Thyroid gland (tissue), 4 donors: ENCODE measurements around the gene GNAI2. TPM values are rescaled to one million over a fixed set of nuclear protein-coding genes. Genes with fewer than 3 reads are reported as not detected.

Experiments used
- DNase-seq, 2 donors: peaks; one replicate each; pipeline ENCODE4 v3.0.0-alpha.2; 2019
- H3K27ac ChIP-seq, 3 donors: fragments of 200-600 bp; sonication (generic); 1 replicate in 2 of 3; 2 replicates in 1 of 3; pipeline ENCODE4 v1.5.1; 2016 to 2019; ENCODE audit warnings: mild to moderate bottlenecking in 1 of 3, moderate library complexity in 1 of 3
- H3K27me3 ChIP-seq: fragments of 200-600 bp; sonication (generic); one replicate; pipeline ENCODE4 v1.5.1; 2019
- H3K36me3 ChIP-seq, 2 donors: fragments of 200-600 bp; sonication (generic); one replicate each; pipeline ENCODE4 v1.5.1; 2016 to 2019
- H3K4me1 ChIP-seq, 2 donors: fragments of 200-600 bp; sonication (generic); one replicate each; pipeline ENCODE4 v1.5.1; 2017 to 2019
- H3K4me3 ChIP-seq, 3 donors: fragments of 200-600 bp; sonication (generic); replicated peaks in 1 of 3; 1 replicate in 2 of 3; 2 replicates in 1 of 3; pipeline ENCODE4 v1.5.1; 2016; ENCODE audit warnings: mild to moderate bottlenecking in 1 of 3
- H3K9me3 ChIP-seq: fragments of 200-600 bp; sonication (generic); one replicate; pipeline ENCODE4 v1.5.1; 2017
- CTCF ChIP-seq, 6 experiments: fragments of 200-600 bp in 3 of 6; fragments of 450-650 bp in 3 of 6; sonication (generic) in 3 of 6; IDR thresholded peaks; one replicate each; pipeline ENCODE4 v1.5.1; 2016 to 2019; ENCODE audit warnings: antibody characterized with exemption in 6 of 6, mild to moderate bottlenecking in 2 of 6, inconsistent platforms in 1 of 6, moderate library complexity in 1 of 6
- POLR2A ChIP-seq, 2 donors: fragments of 450-650 bp; IDR thresholded peaks; one replicate each; pipeline ENCODE4 v1.6.1; 2017; ENCODE audit warnings: antibody characterized with exemption in 2 of 2, mild to moderate bottlenecking in 2 of 2, moderate library complexity in 1 of 2
- WGBS, 2 donors: methylation state at CpG; one replicate each; pipeline ENCODE4 v1.1.5; 2017; 5-methylcytosine and 5-hydroxymethylcytosine counted together
- intact Hi-C: fragments of 100-400 bp; cut with DNase I; formaldehyde crosslinking; loops from one replicate; pipeline ENCODE4 v1.15.1; 2023
- total RNA-seq, 4 donors: library from RNA; depleted of rRNA; stranded (reverse); fragments of >200 nt; gene quantifications; one replicate each; pipeline ENCODE4 v1.2.3, GENCODE V29; 2016

GNAI2 gene
- total RNA-seq, result 100 to 1,000 TPM; 111 to 171 (median 142) TPM

GRCh38 chr3:50235716-50236483 is at the start of gene GNAI2:
GNAI2 (plus strand) TSS chr3:50236204; CDS start chr3:50236336, 132 bp downstream.
- no peak for TF ChIP-seq CTCF (IDR thresholded peaks at IDR 0.05)
- peak; percentile 82 to 95 for TF ChIP-seq POLR2A (IDR thresholded peaks at IDR 0.05)
- 0% methylated on average over 9 to 35 of the region's 75 CpGs for WGBS, 2 donors
- Histone ChIP-seq H3K4me3 (peak within 1 kb of the TSS; percentile 19 to 83 (median 82)), H3K9me3 (no peaks in the 10 kb centered on the region), H3K4me1 (peaks cover 26 to 31% of the 10 kb centered on the region in 2 donors), H3K27ac (peak within 1 kb of the TSS; percentile 80 to 90 (median 83)), H3K27me3 (no peaks in the 10 kb centered on the region), H3K36me3 (peaks cover 3 to 4% of the 10 kb centered on the region in 2 donors)
- peak; percentile 99 to 100 for DNase-seq
- intact Hi-C loops, result no loop called here

GRCh38 chr3:50187750-50188149 is 48.3 kb upstream of the GNAI2 start:
- no peak for TF ChIP-seq POLR2A (IDR thresholded peaks at IDR 0.05)
- TF ChIP-seq CTCF (IDR thresholded peaks at IDR 0.05), result no peak
- no peak overlapping the region for H3K27ac ChIP-seq
- intact Hi-C loops, result loop anchor here (2.0 kb wide), 1 partner anchor 65 kb away; no protein-coding TSS in a partner anchor
- 94 to 95% methylated on average over 3 to 13 of the region's 19 CpGs for WGBS, 2 donors
- no peaks in the 10 kb centered on the region for H3K9me3 ChIP-seq
- H3K4me3 ChIP-seq, result no peak overlapping the region
- no peak for DNase-seq
- H3K27me3 ChIP-seq, result peaks cover 1% of the 10 kb centered on the region
- peaks cover 0 to 4% of the 10 kb centered on the region in 2 donors for H3K36me3 ChIP-seq
- peaks cover 0 to under 1% of the 10 kb centered on the region in 2 donors for H3K4me1 ChIP-seq

- no peak overlapping the region for H3K27ac ChIP-seq
- TF ChIP-seq POLR2A (IDR thresholded peaks at IDR 0.05), result no peak
- peak; percentile 61 to 92 (median 88) for TF ChIP-seq CTCF (IDR thresholded peaks at IDR 0.05)
- no peak overlapping the region for H3K4me3 ChIP-seq
- intact Hi-C loops, result loop anchor here (2.0 kb wide), 1 partner anchor 66 kb away; no protein-coding TSS in a partner anchor
- peak; percentile 89 for DNase-seq
- peaks cover 0 to 12% of the 10 kb centered on the region in 2 donors for H3K4me1 ChIP-seq
- H3K27me3 ChIP-seq, result peaks cover 16% of the 10 kb centered on the region
- peaks cover 0 to 4% of the 10 kb centered on the region in 2 donors for H3K36me3 ChIP-seq
- no peaks in the 10 kb centered on the region for H3K9me3 ChIP-seq
- 4 to 10% methylated on average over 5 of the region's 5 CpGs for WGBS, 2 donors
Observed at GRCh38 chr3:50189274-50189673, 46.7 kb upstream of the GNAI2 start.

- Histone ChIP-seq H3K4me1 (peaks cover 0 to 19% of the 10 kb centered on the region in 2 donors), H3K27ac (no peak overlapping the region), H3K4me3 (no peak overlapping the region), H3K36me3 (peaks cover 0 to 4% of the 10 kb centered on the region in 2 donors), H3K9me3 (no peaks in the 10 kb centered on the region), H3K27me3 (peaks cover 18% of the 10 kb centered on the region)
- TF ChIP-seq POLR2A (IDR thresholded peaks at IDR 0.05) (no peak), CTCF (IDR thresholded peaks at IDR 0.05) (no peak)
- DNase-seq, result no peak
- WGBS, 2 donors, result 90 to 95% methylated on average over 7 of the region's 7 CpGs
- intact Hi-C loops, result loop anchor here (2.0 kb wide), 1 partner anchor 67 kb away; no protein-coding TSS in a partner anchor
Observed at GRCh38 chr3:50189989-50190388, 46.0 kb upstream of the GNAI2 start.
